Breast epithelium (tissue), 4 donors: ENCODE data around the gene HIBADH. TPM values are rescaled to one million over a fixed set of nuclear protein-coding genes. Genes with fewer than 3 reads are reported as not detected.

Experiments used
- DNase-seq, 2 donors: peaks; one replicate each; pipeline ENCODE4 v3.0.0-alpha.2; 2019; ENCODE audit warnings: low spot score in 2 of 2
- H3K27ac ChIP-seq, 2 donors: fragments of 200-600 bp; sonication (generic) in 1 of 2; one replicate each; pipeline ENCODE4 v1.5.1; 2016 to 2019; ENCODE audit warnings: mild to moderate bottlenecking in 1 of 2
- H3K27me3 ChIP-seq, 2 donors: fragments of 200-600 bp; sonication (generic) in 1 of 2; one replicate each; pipeline versions ENCODE4 v1.5.1 to v1.6.0; 2017 to 2019; ENCODE audit warnings: control low read depth in 1 of 2, mild to moderate bottlenecking in 1 of 2
- H3K36me3 ChIP-seq: fragments of 200-600 bp; one replicate; pipeline ENCODE4 v1.5.1; 2019
- H3K4me1 ChIP-seq, 2 donors: fragments of 200-600 bp; sonication (generic); one replicate each; pipeline ENCODE4 v1.5.1; 2016 to 2019; ENCODE audit warnings: control low read depth in 1 of 2
- H3K4me3 ChIP-seq, 3 donors: fragments of 200-600 bp; sonication (generic); 1 replicate in 2 of 3; 2 replicates in 1 of 3; pipeline ENCODE4 v1.5.1; 2016 to 2019; ENCODE audit warnings: mild to moderate bottlenecking in 3 of 3, moderate library complexity in 2 of 3
- H3K9me3 ChIP-seq, 2 donors: fragments of 200-600 bp; sonication (generic) in 1 of 2; one replicate each; pipeline ENCODE4 v1.5.1; 2016 to 2019; ENCODE audit warnings: control low read depth in 1 of 2
- POLR2A ChIP-seq: fragments of 450-650 bp; IDR thresholded peaks from one replicate; pipeline ENCODE4 v1.6.1; 2016; ENCODE audit warnings: antibody characterized with exemption, mild to moderate bottlenecking, moderate library complexity
- POLR2AphosphoS5 ChIP-seq, 3 donors: sonication (generic); formaldehyde crosslinking; IDR thresholded peaks; one replicate each; pipeline ENCODE4 v1.6.1; 2017; ENCODE audit warnings: antibody characterized with exemption in 3 of 3
- intact Hi-C: fragments of 100-400 bp; cut with DNase I; formaldehyde crosslinking; loops from one replicate; pipeline ENCODE4 v1.15.1; 2023; ENCODE audit warnings: low total_unique reads
- total RNA-seq, 3 donors: library from RNA; depleted of rRNA; stranded (reverse); fragments of >200 nt; gene quantifications; one replicate each; pipeline ENCODE4 v1.1.0, GENCODE V29; 2016
- TF ChIP-seq, protein P1 (sequence below), 3 donors: fragments of 450-650 bp; IDR thresholded peaks; one replicate each; pipeline ENCODE4 v1.5.1; 2016 to 2017; ENCODE audit warnings: antibody characterized with exemption in 3 of 3, mild to moderate bottlenecking in 3 of 3, moderate library complexity in 3 of 3

HIBADH gene
- total RNA-seq, 3 donors from 2014 or later = 50.5 to 80.1 (median 67.5) TPM

DNA sequence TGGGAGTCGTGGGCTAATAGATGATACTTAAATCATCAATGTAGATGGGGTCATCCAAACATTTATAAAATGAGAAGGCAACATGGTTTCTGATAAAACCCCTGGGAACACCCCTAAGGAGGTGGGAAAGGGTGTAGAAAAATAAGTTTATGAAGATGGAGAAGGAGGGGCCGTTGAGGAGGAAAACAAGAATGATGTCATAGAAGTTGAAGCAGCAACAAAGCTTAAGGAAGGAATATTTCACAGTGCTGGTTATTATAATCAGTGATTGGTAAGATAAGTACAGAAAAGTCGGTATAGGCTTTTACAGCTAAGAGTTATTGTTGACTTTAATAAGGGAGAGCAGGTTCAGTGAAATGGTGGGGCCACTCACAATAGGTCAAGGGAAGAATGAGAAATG is 9.0 kb upstream of the HIBADH start:
- no peaks in the 10 kb centered on the region for H3K4me1 ChIP-seq
- DNase-seq = no peak
- intact Hi-C loops = no loop called here
- no peak overlapping the region for H3K27ac ChIP-seq
- no peak overlapping the region for H3K4me3 ChIP-seq
- no peaks in the 10 kb centered on the region for H3K36me3 ChIP-seq
- no peaks in the 10 kb centered on the region for H3K27me3 ChIP-seq
- H3K9me3 ChIP-seq = no peaks in the 10 kb centered on the region
- TF ChIP-seq, protein P1, sequence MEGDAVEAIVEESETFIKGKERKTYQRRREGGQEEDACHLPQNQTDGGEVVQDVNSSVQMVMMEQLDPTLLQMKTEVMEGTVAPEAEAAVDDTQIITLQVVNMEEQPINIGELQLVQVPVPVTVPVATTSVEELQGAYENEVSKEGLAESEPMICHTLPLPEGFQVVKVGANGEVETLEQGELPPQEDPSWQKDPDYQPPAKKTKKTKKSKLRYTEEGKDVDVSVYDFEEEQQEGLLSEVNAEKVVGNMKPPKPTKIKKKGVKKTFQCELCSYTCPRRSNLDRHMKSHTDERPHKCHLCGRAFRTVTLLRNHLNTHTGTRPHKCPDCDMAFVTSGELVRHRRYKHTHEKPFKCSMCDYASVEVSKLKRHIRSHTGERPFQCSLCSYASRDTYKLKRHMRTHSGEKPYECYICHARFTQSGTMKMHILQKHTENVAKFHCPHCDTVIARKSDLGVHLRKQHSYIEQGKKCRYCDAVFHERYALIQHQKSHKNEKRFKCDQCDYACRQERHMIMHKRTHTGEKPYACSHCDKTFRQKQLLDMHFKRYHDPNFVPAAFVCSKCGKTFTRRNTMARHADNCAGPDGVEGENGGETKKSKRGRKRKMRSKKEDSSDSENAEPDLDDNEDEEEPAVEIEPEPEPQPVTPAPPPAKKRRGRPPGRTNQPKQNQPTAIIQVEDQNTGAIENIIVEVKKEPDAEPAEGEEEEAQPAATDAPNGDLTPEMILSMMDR (IDR thresholded peaks at IDR 0.05) = no peak
- TF ChIP-seq POLR2A = no peak
- no peak for TF ChIP-seq POLR2AphosphoS5 (IDR thresholded peaks at IDR 0.05)

GRCh38 chr7:27670676-27671075 is 8.0 kb upstream of the HIBADH start:
- H3K4me3 ChIP-seq = no peak overlapping the region
- intact Hi-C loops = no loop called here
- no peak overlapping the region for H3K27ac ChIP-seq
- TF ChIP-seq, protein P1 (IDR thresholded peaks at IDR 0.05) = no peak
- no peak for TF ChIP-seq POLR2A
- TF ChIP-seq POLR2AphosphoS5 (IDR thresholded peaks at IDR 0.05) = no peak
- H3K27me3 ChIP-seq = no peaks in the 10 kb centered on the region
- no peaks in the 10 kb centered on the region for H3K9me3 ChIP-seq
- H3K36me3 ChIP-seq = no peaks in the 10 kb centered on the region
- DNase-seq = no peak
- no peaks in the 10 kb centered on the region for H3K4me1 ChIP-seq

- H3K27ac ChIP-seq = no peak overlapping the region
- no peaks in the 10 kb centered on the region for H3K9me3 ChIP-seq
- TF ChIP-seq POLR2AphosphoS5 (IDR thresholded peaks at IDR 0.05) = no peak
- no peak for TF ChIP-seq POLR2A
- TF ChIP-seq, protein P1 (IDR thresholded peaks at IDR 0.05) = no peak
- no peaks in the 10 kb centered on the region for H3K36me3 ChIP-seq
- intact Hi-C loops = no loop called here
- H3K27me3 ChIP-seq = no peaks in the 10 kb centered on the region
- no peaks in the 10 kb centered on the region for H3K4me1 ChIP-seq
- H3K4me3 ChIP-seq = no peak overlapping the region
- no peak for DNase-seq
Observed at GRCh38 chr7:27670177-27670576, 7.5 kb upstream of the HIBADH start.

- intact Hi-C loops = no loop called here
- no peak overlapping the region for H3K4me3 ChIP-seq
- DNase-seq = no peak
- H3K27me3 ChIP-seq = no peaks in the 10 kb centered on the region
- H3K4me1 ChIP-seq = no peaks in the 10 kb centered on the region
- H3K9me3 ChIP-seq = no peaks in the 10 kb centered on the region
- no peak overlapping the region for H3K27ac ChIP-seq
- H3K36me3 ChIP-seq = no peaks in the 10 kb centered on the region
- TF ChIP-seq POLR2A = no peak
- TF ChIP-seq POLR2AphosphoS5 (IDR thresholded peaks at IDR 0.05) = no peak
- TF ChIP-seq, protein P1 (IDR thresholded peaks at IDR 0.05) = no peak
Observed at GRCh38 chr7:27665531-27665930, 2.8 kb upstream of the HIBADH start.

GRCh38 chr7:27663989-27664331 is 1.3 kb upstream of the HIBADH start:
- Histone ChIP-seq H3K4me1 (no peaks in the 10 kb centered on the region), H3K36me3 (no peaks in the 10 kb centered on the region), H3K4me3 (peak overlapping the region in 1 of 3 donors; percentile 73), H3K9me3 (no peaks in the 10 kb centered on the region), H3K27me3 (no peaks in the 10 kb centered on the region), H3K27ac (peak overlapping the region; percentile 88 to 91)
- intact Hi-C loops = no loop called here
- TF ChIP-seq, protein P1 (IDR thresholded peaks at IDR 0.05) = no peak
- TF ChIP-seq POLR2AphosphoS5 (IDR thresholded peaks at IDR 0.05) (no peak), POLR2A (no peak)
- DNase-seq = no peak
